ENCODE data around the gene RAB11FIP4.

Gene RAB11FIP4

GRCh38 chr17:31561469-31562375, 170.2 kb downstream of the RAB11FIP4 start (continued):
- TF ChIP-seq REST (tag by site-specific recombination; IDR thresholded peaks at IDR 0.05): no peak

GRCh38 chr17:31562376-31562840, 170.9 kb downstream of the RAB11FIP4 start:
- ChIA-PET CTCF (interaction anchor here (0.8 to 1.3 kb wide), 2 partner anchors 130 to 280 kb away, joined by 3 to 7 read pairs; no protein-coding TSS in a partner anchor), POLR2A (no interaction called here)
- H3K9me3 ChIP-seq (ENCODE audit: control insufficient read depth, insufficient read depth, low read depth, low read length): no peaks in the 10 kb centered on the region
- no peak overlapping the region for H3K27ac ChIP-seq (ENCODE audit: extremely low read depth, low read depth, low read length)
- no peaks in the 10 kb centered on the region for H3K36me3 ChIP-seq (ENCODE audit: control insufficient read depth in 2 of 2, insufficient read depth in 1 of 2, low read length in 2 of 2)
- TF ChIP-seq ELK4 (IDR thresholded peaks at IDR 0.05; ENCODE audit: borderline replicate concordance, low read depth, low read length): no peak
- no peak for TF ChIP-seq ZNF324 (tag by site-specific recombination; IDR thresholded peaks at IDR 0.05)
- no peak for TF ChIP-seq ZNF175 (tag by site-specific recombination; IDR thresholded peaks at IDR 0.05)
- TF ChIP-seq ZNF214 (tag by site-specific recombination; IDR thresholded peaks at IDR 0.05; ENCODE audit: borderline replicate concordance): no peak
- no peak for TF ChIP-seq ZNF701 (tag by site-specific recombination; IDR thresholded peaks at IDR 0.05)
- no peak for TF ChIP-seq ZNF521 (tag by site-specific recombination; IDR thresholded peaks at IDR 0.05)
- TF ChIP-seq ZBTB11 (tag by site-specific recombination; conservative IDR thresholded peaks at IDR 0.05; ENCODE audit: low read depth): no peak
- no peak for TF ChIP-seq ZNF335 (tag by site-specific recombination; conservative IDR thresholded peaks at IDR 0.05)
- TF ChIP-seq ZNF621 (tag by site-specific recombination; IDR thresholded peaks at IDR 0.05): no peak
- no peak overlapping the region for H3K4me3 ChIP-seq (ENCODE audit: low read depth, low read length)
- peaks cover 13% of the 10 kb centered on the region for H3K4me1 ChIP-seq (ENCODE audit: control insufficient read depth, insufficient read depth, low read length)

GRCh38 chr17:31564291-31564690, 172.8 kb downstream of the RAB11FIP4 start:
- Histone ChIP-seq H3K4me1 (ENCODE audit: control insufficient read depth, insufficient read depth, low read length) (peaks cover 11% of the 10 kb centered on the region), H3K4me3 (ENCODE audit: low read depth, low read length) (no peak overlapping the region), H3K36me3 (ENCODE audit: control insufficient read depth in 2 of 2, insufficient read depth in 1 of 2, low read length in 2 of 2) (no peaks in the 10 kb centered on the region), H3K9me3 (ENCODE audit: control insufficient read depth, insufficient read depth, low read depth, low read length) (no peaks in the 10 kb centered on the region), H3K27ac (ENCODE audit: extremely low read depth, low read depth, low read length) (no peak overlapping the region)
- ChIA-PET POLR2A (no interaction called here), CTCF (interaction anchor here (0.6 kb wide), 1 partner anchor 88 kb away, joined by 4 read pairs; no protein-coding TSS in a partner anchor)
- TF ChIP-seq GFI1B (tag by site-specific recombination; IDR thresholded peaks at IDR 0.05): no peak

Data from HEK293 (cell line).